HL-60 (cell line): ENCODE measurements around the gene TIFAB.

ENCODE experiments used
- DNase-seq, 2 experiments: peaks; one replicate each; pipeline ENCODE4 v3.0.0-alpha.2; 2010 to 2020; ENCODE audit warnings: low read depth in 1 of 2, low spot score in 1 of 2
- H3K27ac ChIP-seq: fragments of 250-450 bp; sonication (Bioruptor Pico); replicated peaks from 2 replicates; pipeline ENCODE4 v1.5.1; 2020; ENCODE audit warnings: mild to moderate bottlenecking, moderate library complexity
- H3K27me3 ChIP-seq: fragments of 250-450 bp; sonication (Bioruptor Pico); 2 replicates; pipeline ENCODE4 v1.5.1; 2021; ENCODE audit warnings: mild to moderate bottlenecking, moderate library complexity; ENCODE audit not compliant: insufficient read depth, poor library complexity, severe bottlenecking
- H3K4me3 ChIP-seq: replicated peaks from 2 replicates; pipeline ENCODE4 v1.5.1; 2011; ENCODE audit warnings: mild to moderate bottlenecking, control low read depth, low read length; ENCODE audit not compliant: insufficient read depth
- GABPA ChIP-seq: IDR thresholded peaks from 2 replicates; pipeline ENCODE4 v1.6.1; 2012; ENCODE audit warnings: low read depth
- POLR2AphosphoS5 ChIP-seq: IDR thresholded peaks from 2 replicates; pipeline ENCODE4 v1.6.1; 2012; ENCODE audit warnings: low read depth
- SPI1 ChIP-seq: IDR thresholded peaks from 2 replicates; pipeline ENCODE4 v1.6.1; 2012; ENCODE audit warnings: low read depth, mild to moderate bottlenecking, borderline replicate concordance
- TF ChIP-seq, protein P1 (sequence below): IDR thresholded peaks from one replicate; pipeline ENCODE4 v1.5.1; 2011; ENCODE audit warnings: low read length, control low read depth, inconsistent platforms; ENCODE audit not compliant: insufficient read depth
- TF ChIP-seq, protein P2 (sequence below): IDR thresholded peaks from 2 replicates; pipeline ENCODE4 v1.6.1; 2012; ENCODE audit warnings: low read depth; ENCODE audit not compliant: insufficient replicate concordance

Gene TIFAB

DNA sequence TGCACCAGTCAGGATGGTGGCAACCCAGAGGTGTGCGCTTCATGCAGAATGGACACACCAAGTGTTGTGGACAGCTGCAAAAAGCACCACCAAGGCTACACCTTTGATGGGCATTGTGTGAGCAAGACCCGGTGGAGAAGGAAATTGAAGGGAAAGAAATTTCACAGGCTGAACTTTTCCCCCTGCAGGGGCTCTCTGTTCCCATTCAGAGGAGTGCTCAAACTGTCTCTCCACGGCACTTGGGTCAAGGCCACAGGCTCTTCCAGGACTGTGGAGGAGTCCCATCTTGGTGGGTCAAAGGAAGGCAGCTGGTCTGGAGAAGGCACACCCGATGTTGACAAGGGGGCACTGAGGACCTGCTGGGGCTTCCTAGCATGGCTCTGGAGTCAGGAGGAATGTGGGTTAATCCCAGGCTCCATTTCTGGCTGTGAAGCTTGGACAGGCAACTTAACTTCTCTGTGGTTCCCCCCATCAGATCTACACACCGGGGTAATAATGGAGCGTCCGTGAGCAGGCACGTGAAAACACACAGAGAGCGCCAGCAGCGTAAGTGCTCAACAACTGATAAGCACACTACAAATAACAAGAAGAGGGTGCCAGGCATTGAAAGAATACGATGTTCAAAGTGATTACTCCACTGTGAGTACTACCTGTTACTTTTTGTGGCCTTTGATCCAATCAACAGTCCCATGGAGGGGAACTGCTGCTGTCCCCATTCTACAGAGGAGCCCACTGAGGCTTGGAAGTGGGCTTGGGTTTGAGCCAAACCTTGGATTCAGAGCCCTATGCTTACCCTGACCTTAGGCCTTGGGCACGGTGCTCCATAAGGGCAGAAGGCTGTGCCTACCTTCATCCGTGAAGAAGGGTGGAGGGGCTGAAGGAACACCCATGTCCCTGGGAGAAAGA, 34.2 kb upstream of the TIFAB start:
- Histone ChIP-seq H3K27ac (no peak overlapping the region), H3K4me3 (no peak overlapping the region), H3K27me3 (no peaks in the 10 kb centered on the region)
- TF ChIP-seq GABPA (no peak), POLR2AphosphoS5 (no peak), SPI1 (no peak)
- TF ChIP-seq, protein P1, sequence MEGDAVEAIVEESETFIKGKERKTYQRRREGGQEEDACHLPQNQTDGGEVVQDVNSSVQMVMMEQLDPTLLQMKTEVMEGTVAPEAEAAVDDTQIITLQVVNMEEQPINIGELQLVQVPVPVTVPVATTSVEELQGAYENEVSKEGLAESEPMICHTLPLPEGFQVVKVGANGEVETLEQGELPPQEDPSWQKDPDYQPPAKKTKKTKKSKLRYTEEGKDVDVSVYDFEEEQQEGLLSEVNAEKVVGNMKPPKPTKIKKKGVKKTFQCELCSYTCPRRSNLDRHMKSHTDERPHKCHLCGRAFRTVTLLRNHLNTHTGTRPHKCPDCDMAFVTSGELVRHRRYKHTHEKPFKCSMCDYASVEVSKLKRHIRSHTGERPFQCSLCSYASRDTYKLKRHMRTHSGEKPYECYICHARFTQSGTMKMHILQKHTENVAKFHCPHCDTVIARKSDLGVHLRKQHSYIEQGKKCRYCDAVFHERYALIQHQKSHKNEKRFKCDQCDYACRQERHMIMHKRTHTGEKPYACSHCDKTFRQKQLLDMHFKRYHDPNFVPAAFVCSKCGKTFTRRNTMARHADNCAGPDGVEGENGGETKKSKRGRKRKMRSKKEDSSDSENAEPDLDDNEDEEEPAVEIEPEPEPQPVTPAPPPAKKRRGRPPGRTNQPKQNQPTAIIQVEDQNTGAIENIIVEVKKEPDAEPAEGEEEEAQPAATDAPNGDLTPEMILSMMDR, result no peak
- TF ChIP-seq, protein P2, sequence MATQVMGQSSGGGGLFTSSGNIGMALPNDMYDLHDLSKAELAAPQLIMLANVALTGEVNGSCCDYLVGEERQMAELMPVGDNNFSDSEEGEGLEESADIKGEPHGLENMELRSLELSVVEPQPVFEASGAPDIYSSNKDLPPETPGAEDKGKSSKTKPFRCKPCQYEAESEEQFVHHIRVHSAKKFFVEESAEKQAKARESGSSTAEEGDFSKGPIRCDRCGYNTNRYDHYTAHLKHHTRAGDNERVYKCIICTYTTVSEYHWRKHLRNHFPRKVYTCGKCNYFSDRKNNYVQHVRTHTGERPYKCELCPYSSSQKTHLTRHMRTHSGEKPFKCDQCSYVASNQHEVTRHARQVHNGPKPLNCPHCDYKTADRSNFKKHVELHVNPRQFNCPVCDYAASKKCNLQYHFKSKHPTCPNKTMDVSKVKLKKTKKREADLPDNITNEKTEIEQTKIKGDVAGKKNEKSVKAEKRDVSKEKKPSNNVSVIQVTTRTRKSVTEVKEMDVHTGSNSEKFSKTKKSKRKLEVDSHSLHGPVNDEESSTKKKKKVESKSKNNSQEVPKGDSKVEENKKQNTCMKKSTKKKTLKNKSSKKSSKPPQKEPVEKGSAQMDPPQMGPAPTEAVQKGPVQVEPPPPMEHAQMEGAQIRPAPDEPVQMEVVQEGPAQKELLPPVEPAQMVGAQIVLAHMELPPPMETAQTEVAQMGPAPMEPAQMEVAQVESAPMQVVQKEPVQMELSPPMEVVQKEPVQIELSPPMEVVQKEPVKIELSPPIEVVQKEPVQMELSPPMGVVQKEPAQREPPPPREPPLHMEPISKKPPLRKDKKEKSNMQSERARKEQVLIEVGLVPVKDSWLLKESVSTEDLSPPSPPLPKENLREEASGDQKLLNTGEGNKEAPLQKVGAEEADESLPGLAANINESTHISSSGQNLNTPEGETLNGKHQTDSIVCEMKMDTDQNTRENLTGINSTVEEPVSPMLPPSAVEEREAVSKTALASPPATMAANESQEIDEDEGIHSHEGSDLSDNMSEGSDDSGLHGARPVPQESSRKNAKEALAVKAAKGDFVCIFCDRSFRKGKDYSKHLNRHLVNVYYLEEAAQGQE, result no peak
- no peak for DNase-seq

DNA sequence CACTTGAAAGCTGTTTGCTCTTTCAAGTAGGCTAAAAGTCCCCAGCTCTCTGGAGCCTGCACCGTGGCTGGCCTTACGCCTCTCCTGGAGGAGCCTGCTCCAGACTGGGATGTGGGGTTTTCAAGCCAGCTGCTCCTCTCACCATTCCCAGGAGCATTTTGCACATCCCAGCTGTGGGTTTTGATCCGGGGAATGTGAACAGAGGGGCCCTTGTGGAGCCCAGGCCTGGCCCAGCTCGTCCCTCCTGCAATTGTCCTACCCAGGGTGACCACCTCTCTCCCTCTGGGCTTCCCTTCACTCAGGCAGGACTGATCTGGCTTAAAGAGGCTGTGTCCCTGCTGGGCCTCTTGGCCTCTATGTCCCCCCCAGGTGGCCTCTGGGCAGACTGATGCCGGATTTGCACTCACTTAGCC, 32.5 kb upstream of the TIFAB start:
- Histone ChIP-seq H3K4me3 (no peak overlapping the region), H3K27ac (no peak overlapping the region), H3K27me3 (no peaks in the 10 kb centered on the region)
- no peak for DNase-seq
- TF ChIP-seq POLR2AphosphoS5 (no peak), SPI1 (no peak), GABPA (no peak)
- TF ChIP-seq, protein P1, result no peak
- TF ChIP-seq, protein P2, result no peak

DNA sequence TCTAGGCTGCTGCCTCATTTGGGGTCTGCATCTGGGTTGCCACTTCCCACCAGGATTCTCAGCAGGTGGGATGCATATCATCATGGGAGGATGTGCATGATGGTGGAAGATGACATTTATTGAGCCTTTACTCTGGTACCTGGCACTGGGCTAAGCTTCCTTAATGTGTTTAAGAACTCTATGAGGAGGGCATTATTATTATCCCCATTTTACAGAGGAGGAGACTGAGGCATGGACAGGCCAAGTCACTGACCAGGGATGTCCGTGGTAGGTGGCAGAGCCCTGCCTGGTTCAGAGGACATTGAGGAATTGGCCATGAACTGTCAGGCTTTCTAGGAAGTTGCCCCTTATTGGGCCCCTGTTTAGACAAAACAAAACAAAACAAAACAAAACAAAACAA, 31.1 kb upstream of the TIFAB start:
- H3K27ac ChIP-seq, result no peak overlapping the region
- no peaks in the 10 kb centered on the region for H3K27me3 ChIP-seq
- DNase-seq, result no peak
- H3K4me3 ChIP-seq, result no peak overlapping the region
- TF ChIP-seq GABPA, result no peak
- TF ChIP-seq, protein P2, result no peak
- TF ChIP-seq SPI1, result no peak
- TF ChIP-seq POLR2AphosphoS5, result no peak
- TF ChIP-seq, protein P1, result no peak
